ENCODE results near the gene FBN3. TPM values are rescaled to one million over a fixed set of nuclear protein-coding genes. Genes with fewer than 3 reads are reported as not detected.
A peak's percentile ranks its signal among the peaks of the same experiment; 100 is the strongest.

Gene FBN3
- total and polyA plus RNA-seq, 8 donors, result 0.63 to 84.0 (median 69.7) TPM

GRCh38 chr19:8081569-8082550 lies 67.5 kb downstream of the FBN3 start:
- Histone ChIP-seq H3K27ac (no peak overlapping the region), H3K9me3 (peaks cover 0 to 2% of the 10 kb centered on the region in 2 donors), H3K4me3 (no peak overlapping the region), H3K27me3 (no peaks in the 10 kb centered on the region), H3K4me1 (no peaks in the 10 kb centered on the region), H3K36me3 (no peaks in the 10 kb centered on the region)
- ATAC-seq, result no peak
- intact Hi-C loops (cut with DNase I), result no loop called here
- TF ChIP-seq CTCF (IDR thresholded peaks at IDR 0.05), result no peak
- no peak for DNase-seq

GRCh38 chr19:8080832-8081231 lies 68.6 kb downstream of the FBN3 start:
- H3K9me3 ChIP-seq, result peaks cover 0 to 2% of the 10 kb centered on the region in 2 donors
- no peak overlapping the region for H3K27ac ChIP-seq
- DNase-seq, result no peak
- H3K36me3 ChIP-seq, result no peaks in the 10 kb centered on the region
- H3K27me3 ChIP-seq, result no peaks in the 10 kb centered on the region
- no peak overlapping the region for H3K4me3 ChIP-seq
- no peaks in the 10 kb centered on the region for H3K4me1 ChIP-seq
- no peak for ATAC-seq
- intact Hi-C loops (cut with DNase I), result no loop called here
- TF ChIP-seq CTCF (IDR thresholded peaks at IDR 0.05), result no peak

GRCh38 chr19:8079988-8080387 lies 69.4 kb downstream of the FBN3 start:
- Histone ChIP-seq H3K4me1 (no peaks in the 10 kb centered on the region), H3K27me3 (no peaks in the 10 kb centered on the region), H3K27ac (no peak overlapping the region), H3K9me3 (peaks cover 0 to 2% of the 10 kb centered on the region in 2 donors), H3K4me3 (no peak overlapping the region), H3K36me3 (no peaks in the 10 kb centered on the region)
- no peak for TF ChIP-seq CTCF (IDR thresholded peaks at IDR 0.05)
- no peak for ATAC-seq
- intact Hi-C loops (cut with DNase I), result no loop called here
- peak in 1 of 4 donors; percentile 57 for DNase-seq

DNA sequence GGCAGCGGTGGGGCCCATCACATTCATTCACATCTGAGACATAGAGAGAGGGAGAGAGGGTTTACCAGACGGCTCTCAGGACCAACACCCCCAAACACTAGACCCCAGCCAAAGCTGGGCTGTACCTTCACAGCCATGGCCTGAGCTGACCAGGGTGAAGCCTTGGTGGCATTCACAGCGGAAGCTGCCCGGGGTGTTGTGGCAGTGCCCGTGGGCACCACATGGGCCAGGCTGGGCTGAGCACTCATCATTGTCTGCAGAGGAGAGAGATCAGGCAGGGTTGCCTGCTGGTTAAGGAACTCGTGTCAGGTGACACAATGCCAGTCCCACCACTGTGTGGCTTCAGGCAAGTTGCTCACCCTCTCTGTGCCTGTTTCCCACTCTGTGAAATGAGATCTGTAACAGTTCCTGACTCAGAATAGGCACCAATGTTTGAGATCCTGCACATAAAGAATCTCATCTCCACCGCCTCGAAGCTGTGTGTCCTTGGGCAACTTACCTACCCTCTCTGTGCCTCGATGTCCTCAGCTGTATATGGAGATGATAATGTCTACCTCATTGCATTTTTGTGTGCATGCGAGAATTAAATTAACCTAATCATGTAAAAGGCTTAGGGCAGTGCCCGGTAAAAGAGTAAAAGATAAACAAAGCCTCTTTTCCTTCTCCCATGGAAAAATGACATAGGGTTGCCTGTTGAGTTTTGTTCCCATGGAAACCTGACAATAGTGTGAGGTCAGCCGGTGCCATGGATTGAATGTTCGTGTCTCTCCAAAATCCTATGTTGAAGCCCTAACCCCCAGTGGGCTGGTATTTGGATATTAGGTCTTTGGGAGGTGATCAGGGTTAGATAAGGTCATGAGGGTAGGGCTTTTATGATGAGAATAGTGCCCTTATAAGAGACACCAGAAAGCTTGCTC lies 74.0 kb downstream of the FBN3 start:
- TF ChIP-seq CTCF (IDR thresholded peaks at IDR 0.05), result no peak
- Histone ChIP-seq H3K4me1 (no peaks in the 10 kb centered on the region), H3K9me3 (peaks cover 0 to under 1% of the 10 kb centered on the region in 2 donors), H3K27ac (no peak overlapping the region), H3K36me3 (no peaks in the 10 kb centered on the region), H3K4me3 (no peak overlapping the region), H3K27me3 (no peaks in the 10 kb centered on the region)
- intact Hi-C loops (cut with DNase I), result no loop called here
- DNase-seq, result peak in 1 of 4 donors; percentile 16
- ATAC-seq, result no peak

- intact Hi-C loops (cut with DNase I), result no loop called here
- H3K4me1 ChIP-seq, result no peaks in the 10 kb centered on the region
Measured at GRCh38 chr19:8074501-8074900, 74.9 kb downstream of the FBN3 start.

More at GRCh38 chr19:8074501-8074900, 74.9 kb downstream of the FBN3 start:
- Histone ChIP-seq H3K9me3 (peaks cover 0 to 9% of the 10 kb centered on the region in 2 donors), H3K27ac (no peak overlapping the region), H3K4me3 (no peak overlapping the region), H3K27me3 (no peaks in the 10 kb centered on the region), H3K36me3 (no peaks in the 10 kb centered on the region)
- ATAC-seq, result no peak
- TF ChIP-seq CTCF (IDR thresholded peaks at IDR 0.05), result no peak
- DNase-seq, result no peak

All from left lung (tissue), 10 donors.